Stimulated activated CD8-positive, alpha-beta memory T cell treated with anti-CD3 and anti-CD28 coated beads, Interleukin-7, amount 100 ng/mL, for 24 hours (primary cell): Measurements from ENCODE around the gene DCAF12L2.
"Not testable (repeated sequence)": the region's sequence is repeated elsewhere in the genome, so short reads cannot be mapped to it uniquely, and the experiment has no call there.

ENCODE experiments used
- DNase-seq: peaks from one replicate; pipeline ENCODE4 v3.0.0-alpha.2; 2020; ENCODE audit warnings: low read depth

DCAF12L2 gene

GRCh38 chrX:126165721-126166461 lies at the start of gene DCAF12L2:
TSS of gene DCAF12L2 (minus strand) at chrX:126166289. CDS start at chrX:126165924, 365 bp downstream.
- no peak for DNase-seq

GRCh38 chrX:126190888-126191287 lies 24.8 kb upstream of the DCAF12L2 start:
- DNase-seq, result not testable (repeated sequence)

GRCh38 chrX:126177133-126177840 lies 11.2 kb upstream of the DCAF12L2 start:
- DNase-seq, result no peak

GRCh38 chrX:126170720-126171119 lies 4.6 kb upstream of the DCAF12L2 start:
- DNase-seq, result no peak

- no peak for DNase-seq
These were observed 1.5 kb upstream of the DCAF12L2 start for GRCh38 chrX:126167560-126167959.

GRCh38 chrX:126165401-126165720 lies 728 bp downstream of the DCAF12L2 start:
- DNase-seq, result no peak

GRCh38 chrX:126164689-126165400 lies 1.2 kb downstream of the DCAF12L2 start:
- DNase-seq, result no peak

GRCh38 chrX:126164226-126164625 lies 1.9 kb downstream of the DCAF12L2 start:
- no peak for DNase-seq

GRCh38 chrX:126141014-126141413 lies 25.1 kb downstream of the DCAF12L2 start:
- DNase-seq, result no peak

- DNase-seq, result no peak
These were observed 28.2 kb downstream of the DCAF12L2 start for GRCh38 chrX:126137899-126138298.

- DNase-seq, result no peak
These were observed 41.4 kb downstream of the DCAF12L2 start for GRCh38 chrX:126124721-126125120.
